ENCODE results near the gene IL18RAP.

GRCh38 chr2:102376052-102376591, 46.8 kb upstream of the IL18RAP start:
- TF ChIP-seq, protein P1, sequence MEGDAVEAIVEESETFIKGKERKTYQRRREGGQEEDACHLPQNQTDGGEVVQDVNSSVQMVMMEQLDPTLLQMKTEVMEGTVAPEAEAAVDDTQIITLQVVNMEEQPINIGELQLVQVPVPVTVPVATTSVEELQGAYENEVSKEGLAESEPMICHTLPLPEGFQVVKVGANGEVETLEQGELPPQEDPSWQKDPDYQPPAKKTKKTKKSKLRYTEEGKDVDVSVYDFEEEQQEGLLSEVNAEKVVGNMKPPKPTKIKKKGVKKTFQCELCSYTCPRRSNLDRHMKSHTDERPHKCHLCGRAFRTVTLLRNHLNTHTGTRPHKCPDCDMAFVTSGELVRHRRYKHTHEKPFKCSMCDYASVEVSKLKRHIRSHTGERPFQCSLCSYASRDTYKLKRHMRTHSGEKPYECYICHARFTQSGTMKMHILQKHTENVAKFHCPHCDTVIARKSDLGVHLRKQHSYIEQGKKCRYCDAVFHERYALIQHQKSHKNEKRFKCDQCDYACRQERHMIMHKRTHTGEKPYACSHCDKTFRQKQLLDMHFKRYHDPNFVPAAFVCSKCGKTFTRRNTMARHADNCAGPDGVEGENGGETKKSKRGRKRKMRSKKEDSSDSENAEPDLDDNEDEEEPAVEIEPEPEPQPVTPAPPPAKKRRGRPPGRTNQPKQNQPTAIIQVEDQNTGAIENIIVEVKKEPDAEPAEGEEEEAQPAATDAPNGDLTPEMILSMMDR (IDR thresholded peaks at IDR 0.05): no peak
- TF ChIP-seq POLR2A (IDR thresholded peaks at IDR 0.05): no peak
